ENCODE data around the gene KLK7.

The KLK7 gene

DNA sequence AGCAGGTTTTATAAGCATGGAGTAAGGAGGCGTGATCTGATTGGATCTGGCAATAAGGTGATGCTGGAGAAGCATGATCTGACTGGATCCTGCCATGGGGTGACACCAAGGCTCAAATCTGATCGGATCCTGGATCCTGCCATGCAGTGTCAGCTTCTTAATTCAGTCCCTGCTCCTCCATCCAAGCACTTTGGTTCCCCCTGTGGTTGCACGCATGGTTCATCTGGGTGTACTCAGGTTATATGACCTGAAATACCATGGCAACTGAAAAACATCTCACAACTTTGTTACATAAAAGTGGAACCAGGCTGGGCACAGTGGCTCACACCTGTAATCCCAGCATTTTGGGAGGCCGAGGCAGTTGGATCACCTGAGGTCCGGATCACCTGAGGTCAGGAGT is 54.9 kb downstream of the KLK7 start:
- no peak for DNase-seq

All from AML-193 (cell line).